Lower lobe of right lung (tissue), 2 donors: ENCODE results near the gene ADGRB3. TPM values are rescaled to one million over a fixed set of nuclear protein-coding genes. Genes with fewer than 3 reads are reported as not detected.
"Not testable (repeated sequence)": the region's sequence is repeated elsewhere in the genome, so short reads cannot be mapped to it uniquely, and the experiment has no call there.

Experiments used
- ATAC-seq, 2 donors: fragments of 200-7000 bp; cut with Tn5 transposase; one replicate each; pipeline ENCODE4 v1.9.1; 2020 to 2022; ENCODE audit warnings: mild to moderate bottlenecking in 2 of 2, moderate library complexity in 2 of 2
- DNase-seq: peaks from one replicate; pipeline ENCODE4 v3.0.0-alpha.2; 2020
- H3K27ac ChIP-seq: fragments of 200-600 bp; one replicate; pipeline ENCODE4 v1.8.0; 2022
- H3K27me3 ChIP-seq: fragments of 200-600 bp; one replicate; pipeline ENCODE4 v1.8.0; 2022; ENCODE audit warnings: low read depth
- H3K36me3 ChIP-seq: fragments of 200-600 bp; one replicate; pipeline ENCODE4 v1.8.0; 2022; ENCODE audit warnings: mild to moderate bottlenecking
- H3K4me1 ChIP-seq: fragments of 200-600 bp; one replicate; pipeline ENCODE4 v1.8.0; 2022
- H3K4me3 ChIP-seq: fragments of 200-600 bp; one replicate; pipeline ENCODE4 v1.8.0; 2022; ENCODE audit warnings: mild to moderate bottlenecking
- H3K9me3 ChIP-seq: fragments of 200-600 bp; one replicate; pipeline ENCODE4 v1.8.0; 2022
- CTCF ChIP-seq: fragments of 200-600 bp; IDR thresholded peaks from one replicate; pipeline ENCODE4 v1.8.0; 2022; ENCODE audit warnings: antibody characterized with exemption, mild to moderate bottlenecking
- intact Hi-C: fragments of 100-400 bp; cut with DNase I; formaldehyde crosslinking; loops from one replicate; pipeline ENCODE4 v1.11.0; 2022
- total RNA-seq: library from RNA; stranded (reverse); fragmentation: NEBNext Ultra II Directional; extraction: Animal tissue kit (Norgen Biotek cat#: 25700); gene quantifications from one replicate; pipeline ENCODE4 v1.2.1, GENCODE V29; 2021
- donor health status: DM: no; HTN: yes; CAD: no; lungs with severe emphysema.

ADGRB3 gene
- total RNA-seq, 1 donor from 2014 or later: 2.3 TPM

DNA sequence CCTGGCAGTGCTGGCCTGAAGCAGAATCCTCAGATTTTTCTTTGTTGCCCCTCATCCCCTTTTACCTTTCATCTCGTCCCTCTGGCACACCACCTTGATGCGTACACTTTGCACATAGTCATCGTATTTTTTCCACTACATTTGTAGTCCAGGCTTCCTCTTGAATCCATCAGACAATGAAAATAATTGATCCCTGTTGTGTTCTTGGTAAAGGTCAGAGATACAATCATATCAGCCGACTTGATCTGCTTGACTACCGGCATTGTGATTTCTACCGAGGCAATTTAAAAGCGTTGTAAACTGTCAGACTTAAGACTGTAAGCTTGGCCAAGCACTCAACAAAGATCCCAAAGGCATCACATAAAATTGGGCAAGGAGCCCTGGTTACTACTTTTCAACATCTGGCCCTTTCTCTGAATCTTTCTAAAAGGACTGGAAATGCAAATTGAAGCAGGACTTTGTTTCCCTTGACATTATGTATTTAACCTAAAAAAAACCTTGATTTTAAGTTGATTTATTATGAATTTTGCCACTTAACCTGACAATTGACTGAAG, 649.2 kb downstream of the ADGRB3 start:
- no peak for DNase-seq
- no peaks in the 10 kb centered on the region for H3K27me3 ChIP-seq
- no peak for ATAC-seq
- no peaks in the 10 kb centered on the region for H3K9me3 ChIP-seq
- H3K27ac ChIP-seq: no peak overlapping the region
- H3K36me3 ChIP-seq: no peaks in the 10 kb centered on the region
- TF ChIP-seq CTCF: no peak
- H3K4me1 ChIP-seq: no peaks in the 10 kb centered on the region
- intact Hi-C loops: no loop called here
- no peak overlapping the region for H3K4me3 ChIP-seq

DNA sequence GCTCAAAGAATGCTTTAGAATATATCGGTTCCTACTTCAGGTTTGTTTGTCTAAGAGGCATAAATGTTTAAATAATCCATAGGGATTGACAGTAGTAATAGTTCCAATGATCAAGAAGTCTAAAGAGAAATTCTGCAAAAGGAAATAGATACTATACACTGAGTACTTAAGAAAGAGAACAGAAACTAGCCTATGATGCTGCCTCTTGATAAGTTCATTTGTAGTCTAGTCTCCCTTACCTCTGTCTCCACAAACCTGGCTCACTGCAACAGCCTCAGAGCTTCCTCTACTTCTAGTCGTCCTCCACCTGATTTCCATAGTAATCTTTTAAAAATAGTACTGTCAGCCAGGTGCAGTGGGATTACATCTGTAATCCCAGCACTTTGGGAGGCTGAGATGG, 650.0 kb downstream of the ADGRB3 start:
- DNase-seq: no peak
- H3K27me3 ChIP-seq: no peaks in the 10 kb centered on the region
- no peak overlapping the region for H3K4me3 ChIP-seq
- no peak overlapping the region for H3K27ac ChIP-seq
- no peak for TF ChIP-seq CTCF
- no peaks in the 10 kb centered on the region for H3K9me3 ChIP-seq
- no peak for ATAC-seq
- no peaks in the 10 kb centered on the region for H3K36me3 ChIP-seq
- H3K4me1 ChIP-seq: no peaks in the 10 kb centered on the region
- intact Hi-C loops: no loop called here

GRCh38 chr6:69286331-69286730, 651.2 kb downstream of the ADGRB3 start:
- DNase-seq (no peak), ATAC-seq (no peak)
- no peaks in the 10 kb centered on the region for H3K27me3 ChIP-seq
- TF ChIP-seq CTCF: no peak
- no peaks in the 10 kb centered on the region for H3K4me1 ChIP-seq
- H3K4me3 ChIP-seq: no peak overlapping the region
- no peaks in the 10 kb centered on the region for H3K9me3 ChIP-seq
- intact Hi-C loops: no loop called here
- no peak overlapping the region for H3K27ac ChIP-seq
- no peaks in the 10 kb centered on the region for H3K36me3 ChIP-seq

- H3K27ac ChIP-seq, H3K36me3 ChIP-seq, H3K9me3 ChIP-seq, H3K4me1 ChIP-seq, H3K27me3 ChIP-seq, intact Hi-C loops, H3K4me3 ChIP-seq, ATAC-seq, DNase-seq: not testable (repeated sequence)
Observed at GRCh38 chr6:69288198-69288597, 653.1 kb downstream of the ADGRB3 start.

- ATAC-seq (no peak), DNase-seq (no peak)
- Histone ChIP-seq H3K27me3 (no peaks in the 10 kb centered on the region), H3K9me3 (no peaks in the 10 kb centered on the region), H3K4me3 (no peak overlapping the region), H3K27ac (no peak overlapping the region), H3K36me3 (no peaks in the 10 kb centered on the region), H3K4me1 (no peaks in the 10 kb centered on the region)
- intact Hi-C loops: no loop called here
- no peak for TF ChIP-seq CTCF
Observed at GRCh38 chr6:69289689-69290495, 654.8 kb downstream of the ADGRB3 start.

DNA sequence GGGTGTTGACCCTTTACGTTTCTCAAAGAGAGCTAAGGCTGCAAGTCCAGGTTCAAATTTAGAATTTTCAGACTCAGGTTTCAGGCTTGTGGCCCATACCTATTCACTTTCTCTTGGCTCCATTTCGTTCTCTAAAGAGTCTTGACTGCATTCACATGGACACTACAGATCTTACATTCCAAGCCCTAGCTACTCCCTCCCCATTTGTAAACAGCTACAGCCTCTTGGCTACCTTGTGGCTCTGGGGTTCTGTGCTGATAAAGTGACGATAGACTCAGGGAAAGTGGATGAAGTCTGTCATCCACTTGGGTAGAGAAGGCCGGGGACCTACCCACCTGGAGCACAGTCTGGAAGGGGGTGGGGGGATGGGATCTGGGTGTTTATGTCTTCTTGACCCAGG, 658.4 kb downstream of the ADGRB3 start:
- Histone ChIP-seq H3K27ac (no peak overlapping the region), H3K4me1 (no peaks in the 10 kb centered on the region), H3K9me3 (no peaks in the 10 kb centered on the region), H3K36me3 (no peaks in the 10 kb centered on the region), H3K27me3 (no peaks in the 10 kb centered on the region), H3K4me3 (no peak overlapping the region)
- ATAC-seq (peak; percentile 50 to 61), DNase-seq (no peak)
- intact Hi-C loops: no loop called here
- no peak for TF ChIP-seq CTCF
